ENCODE measurements around the gene TRABD2B. TPM values are rescaled to one million over a fixed set of nuclear protein-coding genes. Genes with fewer than 3 reads are reported as not detected.

The TRABD2B gene
- total RNA-seq, 1 experiment from 2014 or later: 10.3 TPM

DNA sequence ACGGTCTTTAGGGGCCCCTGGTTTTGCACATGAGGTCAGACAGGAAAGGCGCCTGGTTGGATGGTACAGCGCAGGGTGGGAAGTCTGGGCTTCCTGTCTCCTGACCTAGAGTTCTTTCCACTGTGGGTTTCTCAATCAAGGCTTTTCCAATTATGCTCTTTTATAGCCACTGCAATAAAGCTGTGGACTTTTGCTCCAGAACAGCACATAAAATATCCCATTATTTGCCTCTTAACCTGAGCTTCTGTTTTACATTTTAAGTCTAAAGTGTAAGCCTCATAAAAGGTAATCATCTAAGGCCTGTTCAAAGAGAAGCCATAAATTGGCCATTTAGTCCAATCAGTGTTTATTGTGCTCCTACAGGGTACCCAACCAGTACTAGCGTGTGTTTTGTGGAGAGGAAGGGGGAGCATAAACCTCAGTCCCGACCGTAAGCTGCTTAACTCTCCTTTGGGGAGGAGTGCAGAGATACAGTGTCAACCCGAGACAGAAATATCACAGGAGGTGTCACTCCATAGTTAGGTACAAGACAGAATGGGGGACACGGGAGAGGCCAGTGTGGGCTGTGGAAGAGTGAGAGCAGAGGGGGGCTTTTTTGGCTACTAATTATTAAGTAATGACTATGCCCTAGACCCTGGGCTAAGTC is 270.0 kb downstream of the TRABD2B start:
- no peak overlapping the region for H3K27ac Mint-ChIP-seq
- ATAC-seq: no peak
- no peaks in the 10 kb centered on the region for H3K36me3 Mint-ChIP-seq
- H3K4me1 Mint-ChIP-seq: peaks cover 15% of the 10 kb centered on the region
- TF ChIP-seq, protein P1, sequence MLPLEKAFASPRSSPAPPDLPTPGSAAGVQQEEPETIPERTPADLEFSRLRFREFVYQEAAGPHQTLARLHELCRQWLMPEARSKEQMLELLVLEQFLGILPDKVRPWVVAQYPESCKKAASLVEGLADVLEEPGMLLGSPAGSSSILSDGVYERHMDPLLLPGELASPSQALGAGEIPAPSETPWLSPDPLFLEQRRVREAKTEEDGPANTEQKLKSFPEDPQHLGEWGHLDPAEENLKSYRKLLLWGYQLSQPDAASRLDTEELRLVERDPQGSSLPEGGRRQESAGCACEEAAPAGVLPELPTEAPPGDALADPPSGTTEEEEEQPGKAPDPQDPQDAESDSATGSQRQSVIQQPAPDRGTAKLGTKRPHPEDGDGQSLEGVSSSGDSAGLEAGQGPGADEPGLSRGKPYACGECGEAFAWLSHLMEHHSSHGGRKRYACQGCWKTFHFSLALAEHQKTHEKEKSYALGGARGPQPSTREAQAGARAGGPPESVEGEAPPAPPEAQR (CRISPR knock-in tag; IDR thresholded peaks at IDR 0.05): no peak
- TF ChIP-seq KAT7 (CRISPR knock-in tag; IDR thresholded peaks at IDR 0.05; ENCODE audit: borderline replicate concordance) (no peak), SP1 (CRISPR knock-in tag; conservative IDR thresholded peaks at IDR 0.05) (no peak)
- TF ChIP-seq, protein P2, sequence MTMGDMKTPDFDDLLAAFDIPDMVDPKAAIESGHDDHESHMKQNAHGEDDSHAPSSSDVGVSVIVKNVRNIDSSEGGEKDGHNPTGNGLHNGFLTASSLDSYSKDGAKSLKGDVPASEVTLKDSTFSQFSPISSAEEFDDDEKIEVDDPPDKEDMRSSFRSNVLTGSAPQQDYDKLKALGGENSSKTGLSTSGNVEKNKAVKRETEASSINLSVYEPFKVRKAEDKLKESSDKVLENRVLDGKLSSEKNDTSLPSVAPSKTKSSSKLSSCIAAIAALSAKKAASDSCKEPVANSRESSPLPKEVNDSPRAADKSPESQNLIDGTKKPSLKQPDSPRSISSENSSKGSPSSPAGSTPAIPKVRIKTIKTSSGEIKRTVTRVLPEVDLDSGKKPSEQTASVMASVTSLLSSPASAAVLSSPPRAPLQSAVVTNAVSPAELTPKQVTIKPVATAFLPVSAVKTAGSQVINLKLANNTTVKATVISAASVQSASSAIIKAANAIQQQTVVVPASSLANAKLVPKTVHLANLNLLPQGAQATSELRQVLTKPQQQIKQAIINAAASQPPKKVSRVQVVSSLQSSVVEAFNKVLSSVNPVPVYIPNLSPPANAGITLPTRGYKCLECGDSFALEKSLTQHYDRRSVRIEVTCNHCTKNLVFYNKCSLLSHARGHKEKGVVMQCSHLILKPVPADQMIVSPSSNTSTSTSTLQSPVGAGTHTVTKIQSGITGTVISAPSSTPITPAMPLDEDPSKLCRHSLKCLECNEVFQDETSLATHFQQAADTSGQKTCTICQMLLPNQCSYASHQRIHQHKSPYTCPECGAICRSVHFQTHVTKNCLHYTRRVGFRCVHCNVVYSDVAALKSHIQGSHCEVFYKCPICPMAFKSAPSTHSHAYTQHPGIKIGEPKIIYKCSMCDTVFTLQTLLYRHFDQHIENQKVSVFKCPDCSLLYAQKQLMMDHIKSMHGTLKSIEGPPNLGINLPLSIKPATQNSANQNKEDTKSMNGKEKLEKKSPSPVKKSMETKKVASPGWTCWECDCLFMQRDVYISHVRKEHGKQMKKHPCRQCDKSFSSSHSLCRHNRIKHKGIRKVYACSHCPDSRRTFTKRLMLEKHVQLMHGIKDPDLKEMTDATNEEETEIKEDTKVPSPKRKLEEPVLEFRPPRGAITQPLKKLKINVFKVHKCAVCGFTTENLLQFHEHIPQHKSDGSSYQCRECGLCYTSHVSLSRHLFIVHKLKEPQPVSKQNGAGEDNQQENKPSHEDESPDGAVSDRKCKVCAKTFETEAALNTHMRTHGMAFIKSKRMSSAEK (CRISPR knock-in tag; IDR thresholded peaks at IDR 0.05; ENCODE audit: borderline replicate concordance): no peak
- TF ChIP-seq, protein P3, sequence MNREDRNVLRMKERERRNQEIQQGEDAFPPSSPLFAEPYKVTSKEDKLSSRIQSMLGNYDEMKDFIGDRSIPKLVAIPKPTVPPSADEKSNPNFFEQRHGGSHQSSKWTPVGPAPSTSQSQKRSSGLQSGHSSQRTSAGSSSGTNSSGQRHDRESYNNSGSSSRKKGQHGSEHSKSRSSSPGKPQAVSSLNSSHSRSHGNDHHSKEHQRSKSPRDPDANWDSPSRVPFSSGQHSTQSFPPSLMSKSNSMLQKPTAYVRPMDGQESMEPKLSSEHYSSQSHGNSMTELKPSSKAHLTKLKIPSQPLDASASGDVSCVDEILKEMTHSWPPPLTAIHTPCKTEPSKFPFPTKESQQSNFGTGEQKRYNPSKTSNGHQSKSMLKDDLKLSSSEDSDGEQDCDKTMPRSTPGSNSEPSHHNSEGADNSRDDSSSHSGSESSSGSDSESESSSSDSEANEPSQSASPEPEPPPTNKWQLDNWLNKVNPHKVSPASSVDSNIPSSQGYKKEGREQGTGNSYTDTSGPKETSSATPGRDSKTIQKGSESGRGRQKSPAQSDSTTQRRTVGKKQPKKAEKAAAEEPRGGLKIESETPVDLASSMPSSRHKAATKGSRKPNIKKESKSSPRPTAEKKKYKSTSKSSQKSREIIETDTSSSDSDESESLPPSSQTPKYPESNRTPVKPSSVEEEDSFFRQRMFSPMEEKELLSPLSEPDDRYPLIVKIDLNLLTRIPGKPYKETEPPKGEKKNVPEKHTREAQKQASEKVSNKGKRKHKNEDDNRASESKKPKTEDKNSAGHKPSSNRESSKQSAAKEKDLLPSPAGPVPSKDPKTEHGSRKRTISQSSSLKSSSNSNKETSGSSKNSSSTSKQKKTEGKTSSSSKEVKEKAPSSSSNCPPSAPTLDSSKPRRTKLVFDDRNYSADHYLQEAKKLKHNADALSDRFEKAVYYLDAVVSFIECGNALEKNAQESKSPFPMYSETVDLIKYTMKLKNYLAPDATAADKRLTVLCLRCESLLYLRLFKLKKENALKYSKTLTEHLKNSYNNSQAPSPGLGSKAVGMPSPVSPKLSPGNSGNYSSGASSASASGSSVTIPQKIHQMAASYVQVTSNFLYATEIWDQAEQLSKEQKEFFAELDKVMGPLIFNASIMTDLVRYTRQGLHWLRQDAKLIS (CRISPR knock-in tag; IDR thresholded peaks at IDR 0.05; ENCODE audit: borderline replicate concordance): no peak
- TF ChIP-seq, protein P4, sequence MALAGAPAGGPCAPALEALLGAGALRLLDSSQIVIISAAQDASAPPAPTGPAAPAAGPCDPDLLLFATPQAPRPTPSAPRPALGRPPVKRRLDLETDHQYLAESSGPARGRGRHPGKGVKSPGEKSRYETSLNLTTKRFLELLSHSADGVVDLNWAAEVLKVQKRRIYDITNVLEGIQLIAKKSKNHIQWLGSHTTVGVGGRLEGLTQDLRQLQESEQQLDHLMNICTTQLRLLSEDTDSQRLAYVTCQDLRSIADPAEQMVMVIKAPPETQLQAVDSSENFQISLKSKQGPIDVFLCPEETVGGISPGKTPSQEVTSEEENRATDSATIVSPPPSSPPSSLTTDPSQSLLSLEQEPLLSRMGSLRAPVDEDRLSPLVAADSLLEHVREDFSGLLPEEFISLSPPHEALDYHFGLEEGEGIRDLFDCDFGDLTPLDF (CRISPR knock-in tag; IDR thresholded peaks at IDR 0.05): no peak
- peaks cover 70% of the 10 kb centered on the region for H3K27me3 Mint-ChIP-seq (ENCODE audit: low read depth)
- POLR2A ChIA-PET: no interaction called here
- no peaks in the 10 kb centered on the region for H3K9me3 Mint-ChIP-seq
- no peak for DNase-seq (ENCODE audit: low spot score)
- CTCF ChIA-PET: interaction anchor here (1.1 to 5.9 kb wide), 33 partner anchors 11 to 548 kb away, joined by 3 to 133 read pairs (median 10); partner anchors contain the start of gene FOXD2
- no peak overlapping the region for H3K4me3 Mint-ChIP-seq

DNA sequence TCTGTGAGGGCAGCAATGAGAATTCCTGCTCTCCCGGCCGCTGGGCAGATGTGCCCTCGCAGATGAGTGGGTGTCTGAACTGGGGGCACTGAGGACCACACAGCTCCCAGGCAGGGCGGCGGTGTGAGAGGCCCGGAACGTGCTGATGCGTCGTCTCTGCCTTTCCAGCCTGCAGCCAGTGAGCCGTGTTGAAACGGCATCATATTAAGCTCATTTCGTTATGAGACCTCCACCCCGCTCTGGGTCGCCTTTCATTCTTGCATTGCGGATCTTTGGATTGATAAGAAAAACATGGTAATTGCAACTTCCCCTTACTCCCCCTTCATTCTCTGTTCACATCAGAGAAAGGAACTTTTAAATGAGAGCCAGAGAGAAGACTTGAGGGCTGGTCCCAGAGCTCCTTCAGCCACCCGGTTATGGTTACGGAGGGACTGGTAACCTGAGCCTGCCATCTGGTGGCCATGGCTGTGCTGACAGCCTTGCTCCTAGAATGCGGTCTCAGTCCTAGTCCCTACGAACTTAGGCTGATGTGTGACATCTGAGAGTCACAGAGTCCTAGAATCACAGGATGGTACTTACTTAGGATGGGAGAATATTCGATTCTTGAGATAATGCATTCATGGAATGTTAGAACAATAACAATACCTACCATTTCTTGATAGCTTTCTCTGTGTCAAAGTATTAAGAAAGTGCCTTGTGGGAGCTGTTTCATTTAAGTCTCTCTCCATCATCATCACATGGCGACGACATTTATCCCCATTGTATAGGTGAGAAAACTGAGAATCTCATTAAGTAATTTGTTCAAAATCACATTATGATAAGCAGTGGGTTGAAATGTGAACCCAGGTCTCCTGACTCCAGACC is 271.0 kb downstream of the TRABD2B start:
- TF ChIP-seq, protein P5, sequence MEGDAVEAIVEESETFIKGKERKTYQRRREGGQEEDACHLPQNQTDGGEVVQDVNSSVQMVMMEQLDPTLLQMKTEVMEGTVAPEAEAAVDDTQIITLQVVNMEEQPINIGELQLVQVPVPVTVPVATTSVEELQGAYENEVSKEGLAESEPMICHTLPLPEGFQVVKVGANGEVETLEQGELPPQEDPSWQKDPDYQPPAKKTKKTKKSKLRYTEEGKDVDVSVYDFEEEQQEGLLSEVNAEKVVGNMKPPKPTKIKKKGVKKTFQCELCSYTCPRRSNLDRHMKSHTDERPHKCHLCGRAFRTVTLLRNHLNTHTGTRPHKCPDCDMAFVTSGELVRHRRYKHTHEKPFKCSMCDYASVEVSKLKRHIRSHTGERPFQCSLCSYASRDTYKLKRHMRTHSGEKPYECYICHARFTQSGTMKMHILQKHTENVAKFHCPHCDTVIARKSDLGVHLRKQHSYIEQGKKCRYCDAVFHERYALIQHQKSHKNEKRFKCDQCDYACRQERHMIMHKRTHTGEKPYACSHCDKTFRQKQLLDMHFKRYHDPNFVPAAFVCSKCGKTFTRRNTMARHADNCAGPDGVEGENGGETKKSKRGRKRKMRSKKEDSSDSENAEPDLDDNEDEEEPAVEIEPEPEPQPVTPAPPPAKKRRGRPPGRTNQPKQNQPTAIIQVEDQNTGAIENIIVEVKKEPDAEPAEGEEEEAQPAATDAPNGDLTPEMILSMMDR (IDR thresholded peaks at IDR 0.05): peak; percentile 74
- TF ChIP-seq FOXP1 (CRISPR knock-in tag; IDR thresholded peaks at IDR 0.05; ENCODE audit: borderline replicate concordance) (no peak), ETV6 (CRISPR knock-in tag; IDR thresholded peaks at IDR 0.05) (no peak)
- TF ChIP-seq, protein P6, sequence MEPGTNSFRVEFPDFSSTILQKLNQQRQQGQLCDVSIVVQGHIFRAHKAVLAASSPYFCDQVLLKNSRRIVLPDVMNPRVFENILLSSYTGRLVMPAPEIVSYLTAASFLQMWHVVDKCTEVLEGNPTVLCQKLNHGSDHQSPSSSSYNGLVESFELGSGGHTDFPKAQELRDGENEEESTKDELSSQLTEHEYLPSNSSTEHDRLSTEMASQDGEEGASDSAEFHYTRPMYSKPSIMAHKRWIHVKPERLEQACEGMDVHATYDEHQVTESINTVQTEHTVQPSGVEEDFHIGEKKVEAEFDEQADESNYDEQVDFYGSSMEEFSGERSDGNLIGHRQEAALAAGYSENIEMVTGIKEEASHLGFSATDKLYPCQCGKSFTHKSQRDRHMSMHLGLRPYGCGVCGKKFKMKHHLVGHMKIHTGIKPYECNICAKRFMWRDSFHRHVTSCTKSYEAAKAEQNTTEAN (CRISPR knock-in tag; IDR thresholded peaks at IDR 0.05): 0 out of 2 replicates have a peak, but pooled peaks have one; percentile 26
- Mint-ChIP-seq H3K36me3 (no peaks in the 10 kb centered on the region), H3K4me1 (peaks cover 15% of the 10 kb centered on the region), H3K4me3 (peak overlapping the region; percentile 39), H3K27ac (no peak overlapping the region), H3K27me3 (ENCODE audit: low read depth) (peaks cover 71% of the 10 kb centered on the region), H3K9me3 (no peaks in the 10 kb centered on the region)
- ChIA-PET CTCF (interaction anchor here (0.5 to 5.9 kb wide), 107 partner anchors 8 to 805 kb away, joined by 3 to 133 read pairs (median 5); partner anchors contain the start of genes FOXD2 and TRABD2B), POLR2A (interaction anchor here (0.7 kb wide), 2 partner anchors 17 to 29 kb away, joined by 3 read pairs; no protein-coding TSS in a partner anchor)
- DNase-seq (ENCODE audit: low spot score): peak; percentile 85
- peak; percentile 80 for ATAC-seq

Measured in WTC11 (cell line).